SK-N-SH (cell line): ENCODE results near the gene ITGB3BP. TPM values are rescaled to one million over a fixed set of nuclear protein-coding genes. Genes with fewer than 3 reads are reported as not detected.
"Not testable (repeated sequence)": the region's sequence is repeated elsewhere in the genome, so short reads cannot be mapped to it uniquely, and the experiment has no call there.

Source experiments
- CTCF ChIA-PET: fragments of 300-600, 350-600 bp; formaldehyde crosslinking; extraction: SDS; loops from one replicate; lab custom pipeline; 2021; lab: Yijun Ruan, JAX
- POLR2A ChIA-PET: fragments of 350-600 bp; sonication (Branson Sonifier 250); formaldehyde crosslinking; extraction: SDS; loops from one replicate; lab custom pipeline; 2020; ENCODE audit warnings: antibody characterized with exemption, inconsistent platforms; lab: Yijun Ruan, JAX
- DNase-seq: peaks from one replicate; pipeline ENCODE4 v3.0.0; 2012
- H2AFZ ChIP-seq: fragments of 200-600 bp; sonication (generic); 2 replicates; pipeline ENCODE4 v1.8.1; 2016; ENCODE audit warnings: antibody characterized with exemption, mild to moderate bottlenecking, low read depth
- H3F3A ChIP-seq: fragments of 200-600 bp; sonication (generic); replicated peaks from 2 replicates; pipeline ENCODE3; 2016; ENCODE audit warnings: antibody characterized with exemption, mild to moderate bottlenecking; ENCODE audit not compliant: insufficient read depth
- H3K27ac ChIP-seq, 2 experiments: fragments of 200-500 bp in 1 of 2; fragments of 200-600 bp in 1 of 2; sonication (Bioruptor generic) in 1 of 2; sonication (generic), shearing (Covaris generic) in 1 of 2; 2 replicates each; pipeline versions ENCODE4 v1.5.1 to v1.6.1; 2014 to 2016; ENCODE audit warnings: low read depth in 2 of 2, inconsistent platforms in 1 of 2, low read length in 1 of 2, mild to moderate bottlenecking in 1 of 2, mixed read lengths in 1 of 2
- H3K27me3 ChIP-seq: fragments of 200-600 bp; sonication (generic), shearing (Covaris generic); 2 replicates; pipeline ENCODE4 v1.6.1; 2016; ENCODE audit warnings: mixed run types; ENCODE audit not compliant: insufficient read depth
- H3K36me3 ChIP-seq, 2 experiments: fragments of 200-500 bp in 1 of 2; fragments of 200-600 bp in 1 of 2; sonication (Bioruptor generic) in 1 of 2; sonication (generic) in 1 of 2; replicated peaks in 1 of 2; 2 replicates each; pipeline versions ENCODE3 to v1.5.1; 2014 to 2016; ENCODE audit warnings: low read length in 1 of 2, mild to moderate bottlenecking in 1 of 2; ENCODE audit not compliant: insufficient read depth in 2 of 2, control insufficient read depth in 1 of 2
- H3K4me1 ChIP-seq, 2 experiments: fragments of 200-500 bp in 1 of 2; fragments of 200-600 bp in 1 of 2; sonication (Bioruptor generic) in 1 of 2; sonication (generic), shearing (Covaris generic) in 1 of 2; 2 replicates each; pipeline versions ENCODE4 v1.5.1 to v1.6.1; 2014 to 2016; ENCODE audit warnings: low read depth in 1 of 2, low read length in 1 of 2, mixed run types in 1 of 2; ENCODE audit not compliant: insufficient read depth in 2 of 2, control insufficient read depth in 1 of 2
- H3K4me2 ChIP-seq: fragments of 200-600 bp; sonication (generic), shearing (Covaris generic); 2 replicates; pipeline ENCODE4 v1.6.1; 2017; ENCODE audit warnings: mixed run types
- H3K4me3 ChIP-seq, 2 experiments: fragments of 200-500 bp in 1 of 2; fragments of 200-600 bp in 1 of 2; sonication (Bioruptor generic) in 1 of 2; sonication (generic), shearing (Covaris generic) in 1 of 2; 2 replicates each; pipeline versions ENCODE4 v1.5.1 to v1.8.1; 2014 to 2016; ENCODE audit warnings: low read depth in 2 of 2, inconsistent platforms in 1 of 2, low read length in 1 of 2, mild to moderate bottlenecking in 1 of 2, mixed read lengths in 1 of 2, moderate library complexity in 1 of 2
- H3K79me2 ChIP-seq: fragments of 200-600 bp; sonication (generic); 2 replicates; pipeline ENCODE4 v1.8.1; 2017; ENCODE audit warnings: mild to moderate bottlenecking; ENCODE audit not compliant: insufficient read depth
- H3K9ac ChIP-seq: fragments of 200-600 bp; sonication (generic); 2 replicates; pipeline ENCODE4 v1.6.1; 2017; ENCODE audit warnings: mixed run types
- H3K9me2 ChIP-seq: fragments of 200-600 bp; sonication (generic); 2 replicates; pipeline ENCODE4 v1.6.1; 2017; ENCODE audit warnings: mixed run types
- H3K9me3 ChIP-seq: fragments of 200-600 bp; sonication (generic); 2 replicates; pipeline ENCODE4 v1.6.1; 2017; ENCODE audit warnings: mixed run types, mild to moderate bottlenecking, moderate library complexity
- H4K20me1 ChIP-seq: fragments of 200-600 bp; sonication (generic); 2 replicates; pipeline ENCODE4 v1.6.1; 2017; ENCODE audit warnings: mild to moderate bottlenecking, mixed run types; ENCODE audit not compliant: insufficient read depth
- CHD2 ChIP-seq: fragments of 150-350 bp; IDR thresholded peaks from 2 replicates; pipeline ENCODE4 v1.6.1; 2018; ENCODE audit warnings: low read length; ENCODE audit not compliant: partially characterized antibody
- CTCF ChIP-seq: fragments of 200-600 bp; sonication (generic); IDR thresholded peaks from 2 replicates; pipeline ENCODE4 v1.6.1; 2017; ENCODE audit warnings: antibody characterized with exemption, mild to moderate bottlenecking, moderate library complexity
- EP300 ChIP-seq, 2 experiments: IDR thresholded peaks; 2 replicates each; pipeline versions ENCODE4 v1.4.0 to v1.6.1; 2012; ENCODE audit warnings: borderline replicate concordance in 1 of 2, low read depth in 1 of 2, low read length in 1 of 2
- EZH2phosphoT487 ChIP-seq: fragments of 200-600 bp; sonication (generic); IDR thresholded peaks from 2 replicates; pipeline ENCODE4 v1.6.1; 2017; ENCODE audit warnings: low read depth, mixed run types, mild to moderate bottlenecking, antibody characterized with exemption, moderate library complexity, borderline replicate concordance
- GABPA ChIP-seq: IDR thresholded peaks from 2 replicates; pipeline ENCODE4 v1.4.0; 2012; ENCODE audit warnings: low read depth, mild to moderate bottlenecking
- GATA2 ChIP-seq: sonication (generic); formaldehyde crosslinking; IDR thresholded peaks from 2 replicates; pipeline ENCODE4 v1.5.0; 2020; ENCODE audit warnings: mild to moderate bottlenecking, missing genetic modification reagents
- IRF3 ChIP-seq: fragments of 150-350 bp; IDR thresholded peaks from 2 replicates; pipeline ENCODE4 v1.6.1; 2016; ENCODE audit warnings: mild to moderate bottlenecking, low read depth, low read length
- MAX ChIP-seq: IDR thresholded peaks from 2 replicates; pipeline ENCODE4 v1.4.0; 2012; ENCODE audit warnings: low read depth
- MEF2A ChIP-seq: IDR thresholded peaks from 2 replicates; pipeline ENCODE4 v1.4.0; 2012; ENCODE audit warnings: low read depth, borderline replicate concordance
- MXI1 ChIP-seq: IDR thresholded peaks from 2 replicates; pipeline ENCODE4 v1.6.1; 2012; ENCODE audit warnings: mild to moderate bottlenecking, low read depth, low read length, improper control_type of control experiment
- PBX3 ChIP-seq: IDR thresholded peaks from 2 replicates; pipeline ENCODE4; 2012
- POLR2AphosphoS5 ChIP-seq: IDR thresholded peaks from 2 replicates; pipeline ENCODE4 v1.6.1; 2012; ENCODE audit warnings: low read depth, low read length
- REST ChIP-seq: IDR thresholded peaks from 2 replicates; pipeline ENCODE4 v1.6.1; 2012; ENCODE audit warnings: mild to moderate bottlenecking, low read depth, low read length, moderate library complexity
- RFX5 ChIP-seq: IDR thresholded peaks from 2 replicates; pipeline ENCODE4 v1.6.1; 2012; ENCODE audit warnings: mild to moderate bottlenecking, improper control_type of control experiment, low read length
- SMC3 ChIP-seq: IDR thresholded peaks from 2 replicates; pipeline ENCODE4 v1.6.1; 2012; ENCODE audit warnings: low read depth, low read length, improper control_type of control experiment
- TCF12 ChIP-seq: IDR thresholded peaks from 2 replicates; pipeline ENCODE4 v1.4.0; 2012
- YY1 ChIP-seq: IDR thresholded peaks from 2 replicates; pipeline ENCODE4 v1.4.0; 2012; ENCODE audit warnings: low read depth, mild to moderate bottlenecking
- WGBS: methylation state at CpG from one replicate; pipeline ENCODE4 v1.1.6; 2017; ENCODE audit warnings: low lambda C conversion rate; 5-methylcytosine and 5-hydroxymethylcytosine counted together
- polyA plus RNA-seq, 3 experiments: library from polyadenylated mRNA; depleted of rRNA; stranded (reverse); fragments of >200 nt; gene quantifications; 2 replicates each; pipeline ENCODE4 v1.2.3, GENCODE V29; 2012

Gene ITGB3BP
- polyA plus RNA-seq, 1 of the 3 experiments (the other 2 are of a cell fraction): 9.9 TPM

- Histone ChIP-seq H3K27me3 (no peaks in the 10 kb centered on the region), H3K9me2 (no peaks in the 10 kb centered on the region), H3K4me2 (no peak overlapping the region), H3K27ac (no peak overlapping the region), H3K9me3 (no peaks in the 10 kb centered on the region), H3K36me3 (no peaks in the 10 kb centered on the region), H3K4me1 (0 out of 4 replicates have a peak, but pooled peaks cover 0 to 4% of the 10 kb centered on the region in 2 experiments), H3K4me3 (no peak overlapping the region), H2AFZ (no peak overlapping the region), H3K79me2 (no peaks in the 10 kb centered on the region), H3F3A (peaks cover 4% of the 10 kb centered on the region), H4K20me1 (no peaks in the 10 kb centered on the region), H3K9ac (no peak overlapping the region)
- TF ChIP-seq IRF3 (no peak), MXI1 (no peak), SMC3 (no peak), PBX3 (no peak), YY1 (no peak), MEF2A (no peak), REST (no peak), EZH2phosphoT487 (no peak), CTCF (no peak), MAX (no peak), POLR2AphosphoS5 (no peak), TCF12 (no peak), EP300 (IDR thresholded peaks at IDR 0.05; ENCODE audit: borderline replicate concordance in 1 of 2, low read depth in 1 of 2, low read length in 1 of 2) (no peak), RFX5 (no peak), GABPA (no peak), CHD2 (no peak), GATA2 (CRISPR knock-in tag) (no peak)
- POLR2A ChIA-PET: no interaction called here
- CTCF ChIA-PET: interaction anchor here (1.0 kb wide), 1 partner anchor 149 kb away, joined by 5 read pairs; no protein-coding TSS in a partner anchor
- DNase-seq: no peak
- WGBS: 84% methylated on average over 7 of the region's 7 CpGs
Measured at GRCh38 chr1:63475761-63476160, 47.3 kb downstream of the ITGB3BP start.

- H3K4me1 ChIP-seq, POLR2A ChIA-PET, H3K27me3 ChIP-seq, H3F3A ChIP-seq, H2AFZ ChIP-seq, H3K79me2 ChIP-seq, H3K4me2 ChIP-seq, H4K20me1 ChIP-seq, H3K9me3 ChIP-seq, H3K4me3 ChIP-seq, H3K27ac ChIP-seq, H3K9me2 ChIP-seq, H3K36me3 ChIP-seq, H3K9ac ChIP-seq, DNase-seq: not testable (repeated sequence)
- 99% methylated on average over 5 of the region's 5 CpGs for WGBS
- CTCF ChIA-PET: interaction anchor here (0.6 kb wide), 1 partner anchor 40 kb away, joined by 3 read pairs; no protein-coding TSS in a partner anchor
Measured at GRCh38 chr1:63468683-63469082, 54.3 kb downstream of the ITGB3BP start.
